OCI-LY7 (cell line): Measurements from ENCODE around the gene TRANK1. TPM values are rescaled to one million over a fixed set of nuclear protein-coding genes. Genes with fewer than 3 reads are reported as not detected.
"Not testable (repeated sequence)": the region's sequence is repeated elsewhere in the genome, so short reads cannot be mapped to it uniquely, and the experiment has no call there.

Experiments
- BruUV-seq: library from RNA; stranded (reverse); fragments of 400-500 nt; replicated peaks from 2 replicates; lab custom pipeline; 2021; lab: Mats Ljungman, UMichigan
- CTCF ChIA-PET: fragments of 300-600 bp; sonication (Branson Sonifier 250); formaldehyde crosslinking; loops from one replicate; lab custom pipeline; 2022; ENCODE audit warnings: antibody characterized with exemption; ENCODE audit not compliant: unreplicated experiment; lab: Charles Lee
- POLR2A ChIA-PET: fragments of 300-600 bp; sonication (Branson Sonifier 250); formaldehyde crosslinking; loops from one replicate; lab custom pipeline; 2022; ENCODE audit warnings: antibody characterized with exemption; lab: Charles Lee
- DNase-seq: peaks from one replicate; pipeline ENCODE4 v3.0.0-alpha.2; 2015; ENCODE audit warnings: low spot score
- H2AFZ ChIP-seq: fragments of 200-600 bp; sonication (generic), shearing (Covaris generic); 2 replicates; pipeline ENCODE4 v1.6.1; 2014; ENCODE audit warnings: mild to moderate bottlenecking, antibody characterized with exemption, low read length, moderate library complexity
- H3K27ac ChIP-seq: fragments of 200-600 bp; sonication (generic); 2 replicates; pipeline ENCODE4 v1.5.1; 2014; ENCODE audit warnings: mixed run types, low read depth, mild to moderate bottlenecking, moderate library complexity, low read length, inconsistent platforms; ENCODE audit not compliant: poor library complexity, severe bottlenecking
- H3K36me3 ChIP-seq: fragments of 200-600 bp; sonication (generic); 2 replicates; pipeline ENCODE4 v1.6.1; 2014; ENCODE audit warnings: mild to moderate bottlenecking, antibody characterized with exemption, low read length, moderate library complexity, mixed read lengths; ENCODE audit not compliant: insufficient read depth
- H3K4me1 ChIP-seq: fragments of 200-600 bp; sonication (generic); 2 replicates; pipeline ENCODE4 v1.5.1; 2014; ENCODE audit warnings: mild to moderate bottlenecking, low read length; ENCODE audit not compliant: insufficient read depth, poor library complexity, severe bottlenecking
- H3K4me2 ChIP-seq: fragments of 200-600 bp; sonication (generic); 2 replicates; pipeline ENCODE4 v1.6.1; 2014; ENCODE audit warnings: mild to moderate bottlenecking, low read length
- H3K4me3 ChIP-seq: fragments of 200-600 bp; sonication (generic); 2 replicates; pipeline ENCODE4 v1.5.1; 2014; ENCODE audit warnings: mild to moderate bottlenecking, low read depth, low read length; ENCODE audit not compliant: poor library complexity, severe bottlenecking
- H3K79me2 ChIP-seq: fragments of 200-600 bp; sonication (generic); 2 replicates; pipeline ENCODE4 v1.6.1; 2016; ENCODE audit warnings: low read depth, mild to moderate bottlenecking, low read length, moderate library complexity, mixed read lengths; ENCODE audit not compliant: insufficient read depth
- H3K9me2 ChIP-seq: fragments of 200-600 bp; sonication (generic); 2 replicates; pipeline ENCODE4 v1.6.1; 2016; ENCODE audit warnings: mild to moderate bottlenecking, low read length, mixed read lengths; ENCODE audit not compliant: insufficient read depth
- H3K9me3 ChIP-seq: fragments of 200-600 bp; sonication (generic); 2 replicates; pipeline ENCODE4 v1.6.1; 2014; ENCODE audit warnings: mild to moderate bottlenecking, mixed run types, low read length, mixed read lengths
- H4K20me1 ChIP-seq: fragments of 200-600 bp; sonication (generic); 2 replicates; pipeline ENCODE4 v1.6.1; 2014; ENCODE audit warnings: mild to moderate bottlenecking, antibody characterized with exemption, low read length, moderate library complexity, mixed read lengths; ENCODE audit not compliant: insufficient read depth
- CTCF ChIP-seq: fragments of 200-600 bp; sonication (generic); conservative IDR thresholded peaks from 2 replicates; pipeline ENCODE4 v1.5.1; 2014; ENCODE audit warnings: mild to moderate bottlenecking, antibody characterized with exemption, low read length, moderate library complexity, mixed read lengths
- EZH2phosphoT487 ChIP-seq: fragments of 200-600 bp; sonication (generic); IDR thresholded peaks from 2 replicates; pipeline ENCODE4 v1.6.1; 2018; ENCODE audit warnings: low read depth, borderline replicate concordance, mild to moderate bottlenecking, mixed run types, antibody characterized with exemption, low read length, moderate library complexity, mixed read lengths
- intact Hi-C: fragments of 100-400 bp; cut with micrococcal nuclease; formaldehyde crosslinking; loops from one replicate; pipeline ENCODE4 v1.10.0; 2022; ENCODE audit not compliant: unreplicated experiment
- total RNA-seq, 2 experiments: library from RNA; depleted of rRNA in 1 of 2; stranded (reverse); fragments of >200 nt in 1 of 2; shearing (Covaris generic) in 1 of 2; gene quantifications; 2 replicates each; pipeline ENCODE4 v1.2.3, GENCODE V29; 2014 to 2022

The TRANK1 gene
- total RNA-seq, 2 experiments from 2014 or later: 34.9 to 57.1 TPM

- Histone ChIP-seq H3K27ac (no peak overlapping the region), H3K4me2 (no peak overlapping the region), H3K4me3 (no peak overlapping the region), H3K36me3 (no peaks in the 10 kb centered on the region), H3K79me2 (no peaks in the 10 kb centered on the region), H3K9me2 (no peaks in the 10 kb centered on the region), H3K4me1 (peaks cover 32% of the 10 kb centered on the region), H3K9me3 (no peaks in the 10 kb centered on the region), H4K20me1 (no peaks in the 10 kb centered on the region), H2AFZ (peak overlapping the region; percentile 37; the same call in 1 of the 2 replicates)
- DNase-seq: no peak
- TF ChIP-seq CTCF: no peak
- POLR2A ChIA-PET: interaction anchor here (0.5 to 0.9 kb wide), 3 partner anchors 10 to 51 kb away, joined by 3 to 4 read pairs (median 3); no protein-coding TSS in a partner anchor
- intact Hi-C loops: no loop called here
- BruUV-seq: no TSS peak
- CTCF ChIA-PET: no interaction called here
These were observed 20.6 kb upstream of the TRANK1 start for GRCh38 chr3:36965440-36965839.

- ChIA-PET POLR2A (interaction anchor here (0.6 to 0.7 kb wide), 5 partner anchors 14 to 47 kb away, joined by 3 to 4 read pairs (median 3); partner anchors contain the start of genes EPM2AIP1, MLH1 and TRANK1), CTCF (no interaction called here)
- peaks cover 25% of the 10 kb centered on the region for H3K4me1 ChIP-seq
- H3K4me2 ChIP-seq: 0 out of 2 replicates have a peak overlapping the region, but pooled peaks have one; percentile 2
- H3K36me3 ChIP-seq: no peaks in the 10 kb centered on the region
- H3K9me3 ChIP-seq: no peaks in the 10 kb centered on the region
- TF ChIP-seq EZH2phosphoT487 (no peak), CTCF (no peak)
- H4K20me1 ChIP-seq: no peaks in the 10 kb centered on the region
- no peak for DNase-seq
- BruUV-seq: no TSS peak
- peak overlapping the region; percentile 37; the same call in 1 of the 2 replicates for H2AFZ ChIP-seq
- no peak overlapping the region for H3K4me3 ChIP-seq
- no peak overlapping the region for H3K27ac ChIP-seq
- H3K79me2 ChIP-seq: no peaks in the 10 kb centered on the region
- no peaks in the 10 kb centered on the region for H3K9me2 ChIP-seq
- intact Hi-C loops: no loop called here
These were observed 20.0 kb upstream of the TRANK1 start for GRCh38 chr3:36964817-36965216.

GRCh38 chr3:36964331-36964730 lies 19.5 kb upstream of the TRANK1 start:
- no TSS peak for BruUV-seq
- Histone ChIP-seq H3K9me3 (no peaks in the 10 kb centered on the region), H3K27ac (no peak overlapping the region), H3K4me1 (peaks cover 21% of the 10 kb centered on the region), H3K4me3 (no peak overlapping the region), H3K79me2 (no peaks in the 10 kb centered on the region), H3K36me3 (no peaks in the 10 kb centered on the region), H2AFZ (peak overlapping the region; percentile 37; the same call in 1 of the 2 replicates), H4K20me1 (no peaks in the 10 kb centered on the region), H3K4me2 (0 out of 2 replicates have a peak overlapping the region, but pooled peaks have one; percentile 2), H3K9me2 (no peaks in the 10 kb centered on the region)
- POLR2A ChIA-PET: interaction anchor here (0.6 to 0.9 kb wide), 7 partner anchors 14 to 261 kb away, joined by 3 to 5 read pairs (median 3); partner anchors contain the start of genes EPM2AIP1, MLH1 and TRANK1
- intact Hi-C loops: no loop called here
- DNase-seq: no peak
- CTCF ChIA-PET: no interaction called here
- TF ChIP-seq EZH2phosphoT487 (no peak), CTCF (no peak)

- POLR2A ChIA-PET, CTCF ChIA-PET: not testable (repeated sequence)
These were observed 18.2 kb upstream of the TRANK1 start for GRCh38 chr3:36963008-36963407.

More at GRCh38 chr3:36963008-36963407, 18.2 kb upstream of the TRANK1 start:
- H3K79me2 ChIP-seq, H3K9me3 ChIP-seq, H3K4me3 ChIP-seq, DNase-seq, H4K20me1 ChIP-seq, H3K9me2 ChIP-seq, H2AFZ ChIP-seq, H3K36me3 ChIP-seq, H3K27ac ChIP-seq, intact Hi-C loops, H3K4me2 ChIP-seq, BruUV-seq: not testable (repeated sequence)
- peaks cover 22% of the 10 kb centered on the region for H3K4me1 ChIP-seq
